GM18873 (cell line): Measurements from ENCODE around the gene STK32B.

ENCODE experiments used
- ATAC-seq: cut with Tn5 transposase; IDR thresholded peaks from one replicate; pipeline ENCODE4 v1.9.1; 2021; ENCODE audit warnings: mild to moderate bottlenecking, moderate library complexity, moderate number of reproducible peaks; ENCODE audit not compliant: unreplicated experiment, low FRiP score

The STK32B gene

DNA sequence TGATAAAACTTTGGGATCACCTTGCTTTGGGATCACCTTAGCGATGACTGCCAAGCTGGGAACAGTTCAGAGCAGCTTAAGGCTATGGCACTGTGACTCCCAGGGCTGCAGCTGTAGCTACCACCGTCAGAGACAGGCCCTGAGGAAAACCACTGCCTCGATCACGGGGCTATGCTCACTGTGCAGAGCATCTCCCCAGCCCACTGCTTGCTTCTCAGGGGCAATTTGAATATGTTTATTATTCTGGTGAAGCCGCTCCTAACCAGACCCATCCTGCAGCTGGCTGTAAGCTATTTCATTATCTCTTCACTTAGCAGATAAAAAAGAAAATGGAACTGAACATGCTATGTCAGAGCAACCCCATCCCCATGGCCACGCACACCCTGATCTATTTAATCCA, 328.6 kb downstream of the STK32B start:
- no peak for ATAC-seq

DNA sequence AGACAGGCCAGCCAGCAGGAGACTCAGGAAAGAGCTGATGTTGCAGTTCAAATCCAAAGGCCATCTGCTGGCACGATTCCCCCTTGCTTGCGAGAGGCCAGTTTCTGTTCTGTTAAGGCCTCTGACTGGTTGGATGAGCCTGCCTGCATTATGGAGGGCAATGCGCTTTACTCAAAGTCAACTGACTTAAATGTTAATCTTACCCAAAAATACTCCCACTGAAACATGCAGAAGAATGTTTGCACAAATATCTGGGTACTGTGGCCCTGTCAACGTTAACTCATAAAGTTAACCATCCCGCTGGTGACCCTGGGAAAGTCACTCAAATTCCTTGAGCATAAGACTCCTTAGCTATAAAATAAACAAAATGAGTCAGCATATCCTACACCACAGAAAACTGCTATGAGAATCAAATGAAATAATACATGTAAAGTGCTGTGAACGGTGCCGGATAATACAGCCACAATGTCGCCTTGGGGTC, 330.7 kb downstream of the STK32B start:
- ATAC-seq, result no peak

DNA sequence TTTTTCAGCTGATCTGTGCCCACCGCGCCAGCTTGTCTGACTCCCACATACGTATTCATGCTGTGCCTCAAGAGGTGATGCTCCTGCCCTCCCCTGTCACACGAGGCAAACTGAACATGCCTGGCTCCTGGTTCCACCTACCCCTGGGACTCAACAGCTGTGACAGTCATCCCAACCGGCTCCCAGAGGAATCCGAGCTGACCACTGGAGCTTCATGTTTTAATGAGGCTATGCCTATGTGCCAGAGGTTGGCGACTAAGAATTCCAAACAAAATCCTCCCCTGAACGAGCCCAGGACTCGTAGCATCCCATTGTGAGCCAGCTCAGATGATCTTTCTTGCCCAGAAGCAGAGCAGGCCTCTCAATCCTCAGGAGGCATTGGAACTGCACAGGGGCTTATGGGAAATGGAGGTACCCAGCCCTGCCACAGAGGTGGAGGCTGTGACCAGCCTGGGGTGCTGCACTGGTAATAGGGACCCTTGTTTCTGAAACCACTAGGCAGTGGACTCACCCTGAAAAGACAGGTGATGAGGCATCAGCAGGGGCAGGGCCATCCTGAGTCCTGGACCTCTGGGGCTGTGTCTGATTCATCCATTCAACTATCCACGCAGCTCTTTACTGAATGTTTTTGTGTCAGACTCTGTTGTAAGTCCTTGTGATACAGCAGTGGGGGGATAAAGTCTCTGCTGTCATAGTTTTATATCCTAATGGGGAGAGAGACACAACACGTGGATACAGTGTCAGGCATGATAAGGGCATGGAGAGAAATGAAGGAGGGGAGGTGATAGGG, 332.1 kb downstream of the STK32B start:
- ATAC-seq, result no peak

DNA sequence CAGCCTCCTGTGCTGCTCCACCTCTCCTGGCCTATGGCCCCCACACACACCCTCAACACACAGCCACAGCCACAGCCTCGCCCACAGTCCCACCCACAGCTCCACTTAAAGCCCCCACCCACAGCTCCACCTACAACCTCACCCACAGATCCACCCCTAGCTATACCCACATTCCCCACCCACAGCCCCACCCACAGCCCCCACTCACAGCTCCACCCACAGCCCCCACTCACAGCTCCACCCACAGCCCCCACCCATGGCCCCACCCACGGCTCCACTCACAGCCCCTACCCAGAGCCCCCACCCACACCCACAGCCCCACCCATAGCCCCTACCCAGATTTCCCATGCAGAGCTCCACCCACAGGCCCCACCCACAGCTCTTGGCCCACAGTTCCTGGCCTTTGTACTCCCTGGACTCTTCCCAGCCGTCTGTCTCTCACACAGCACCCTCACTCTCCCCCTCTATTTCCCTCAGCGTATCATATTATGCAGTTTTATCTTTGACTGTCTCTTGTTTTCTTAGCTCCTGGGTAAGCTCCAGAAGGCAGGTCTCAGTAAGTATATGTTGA, 334.5 kb downstream of the STK32B start:
- no peak for ATAC-seq

DNA sequence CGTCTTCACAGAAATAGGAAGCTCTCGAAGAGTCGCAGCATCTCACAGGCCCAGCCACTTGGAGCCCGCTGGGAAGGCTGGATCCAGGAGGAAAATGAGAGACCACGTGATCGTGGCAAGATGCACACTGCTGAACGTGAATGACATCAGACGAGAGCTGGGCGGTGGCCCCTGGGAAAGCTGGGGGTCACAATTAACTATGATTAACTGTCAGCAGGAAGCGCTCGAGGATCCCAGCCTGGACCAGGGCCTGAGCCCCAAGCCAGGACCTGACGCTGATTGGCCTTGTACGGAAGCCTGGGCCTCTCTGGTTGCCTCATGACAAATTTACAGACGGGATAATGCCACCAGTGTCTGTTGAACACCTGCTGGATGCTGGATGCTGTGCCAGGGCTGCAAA, 335.6 kb downstream of the STK32B start:
- ATAC-seq, result no peak

DNA sequence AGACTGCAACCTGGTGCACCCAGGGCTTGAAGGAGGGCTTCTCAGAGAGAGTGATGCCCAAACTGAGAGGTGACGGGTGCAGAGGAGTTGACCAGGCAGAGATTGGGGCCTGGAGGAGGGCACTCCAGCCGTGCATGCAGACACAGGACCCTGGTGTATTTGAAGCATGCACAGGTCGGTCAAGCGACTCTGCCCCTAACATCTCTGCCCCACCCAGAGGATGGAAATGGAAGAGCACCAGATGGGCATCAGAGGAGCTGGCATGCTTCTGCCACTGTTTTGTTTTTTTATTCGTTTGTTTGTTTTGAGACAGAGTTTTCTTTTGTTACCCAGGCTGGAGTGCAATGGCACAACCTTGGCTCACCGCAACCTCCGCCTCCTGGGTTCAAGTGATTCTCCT, 336.2 kb downstream of the STK32B start:
- no peak for ATAC-seq

DNA sequence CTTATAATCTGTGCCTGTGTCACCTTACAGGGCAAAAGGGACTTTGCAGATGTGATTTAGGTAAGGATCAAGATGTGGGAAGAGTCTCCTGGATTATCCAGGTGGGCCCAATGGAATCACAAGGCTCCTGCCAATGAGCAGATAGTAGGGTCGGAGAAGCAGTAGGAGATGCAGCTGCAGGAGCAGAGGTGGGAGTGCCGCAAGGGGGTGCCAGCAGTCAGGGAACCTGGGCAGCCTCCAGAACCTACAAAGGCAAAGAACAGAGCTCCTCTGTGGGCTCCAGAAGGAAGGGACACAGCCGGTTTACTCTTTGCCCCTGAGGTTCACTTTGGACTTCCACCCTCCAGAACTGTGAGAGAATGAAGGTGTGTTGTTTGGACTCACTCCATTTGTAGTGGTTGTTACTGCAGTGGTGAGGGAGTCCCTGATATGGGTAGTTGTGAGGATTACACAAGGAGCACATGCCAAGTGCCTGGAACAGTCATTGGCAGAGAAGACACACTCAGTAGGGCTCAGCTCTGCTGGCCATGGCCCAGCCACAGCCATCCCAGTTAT, 338.6 kb downstream of the STK32B start:
- no peak for ATAC-seq

DNA sequence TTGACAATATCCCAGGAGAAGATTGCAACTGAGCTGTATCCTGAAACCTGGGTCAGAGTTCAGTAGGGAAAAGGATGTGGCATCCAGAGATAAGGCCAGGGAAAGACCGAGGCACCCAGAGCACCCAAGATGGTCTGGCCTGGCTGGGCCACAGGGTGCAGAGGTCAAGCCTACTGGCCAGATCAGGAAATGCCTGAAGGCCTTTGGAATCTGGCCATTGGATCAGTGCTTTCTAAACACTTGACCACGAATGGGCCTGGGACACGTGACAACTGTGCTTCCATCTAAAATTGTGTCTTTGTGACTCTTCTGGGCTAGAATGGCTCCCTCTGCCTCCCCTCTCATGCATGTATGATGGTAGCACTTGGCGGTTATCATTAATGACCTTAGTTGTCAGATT, 340.2 kb downstream of the STK32B start:
- no peak for ATAC-seq

DNA sequence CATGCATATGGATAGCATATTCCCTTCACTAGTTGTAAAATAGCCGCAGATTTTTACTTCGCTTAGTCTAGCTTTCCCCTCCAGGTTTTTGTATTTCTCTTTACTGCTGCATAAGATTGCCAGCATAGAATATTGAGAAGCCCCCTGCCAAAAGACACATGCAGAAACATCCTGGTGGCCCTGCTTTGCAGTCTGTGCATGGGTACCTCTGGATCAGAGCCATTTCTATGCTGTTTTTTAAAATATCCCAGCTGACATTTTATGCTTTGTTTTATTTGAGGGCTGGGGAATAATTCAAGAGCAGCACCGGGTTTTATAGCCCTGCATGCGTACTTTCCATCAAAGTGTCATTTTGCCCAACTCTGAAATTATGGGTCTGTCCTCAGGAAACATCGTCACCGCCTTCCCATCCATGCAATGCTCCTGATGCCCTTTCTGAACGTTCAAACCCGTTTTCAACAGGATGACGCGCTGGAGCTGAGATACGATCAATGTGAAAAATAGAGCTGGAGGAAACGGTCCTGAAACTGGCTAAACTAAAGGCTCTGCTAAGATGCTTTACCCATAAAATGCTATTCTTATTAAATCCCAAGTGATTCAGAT, 342.7 kb downstream of the STK32B start:
- no peak for ATAC-seq

DNA sequence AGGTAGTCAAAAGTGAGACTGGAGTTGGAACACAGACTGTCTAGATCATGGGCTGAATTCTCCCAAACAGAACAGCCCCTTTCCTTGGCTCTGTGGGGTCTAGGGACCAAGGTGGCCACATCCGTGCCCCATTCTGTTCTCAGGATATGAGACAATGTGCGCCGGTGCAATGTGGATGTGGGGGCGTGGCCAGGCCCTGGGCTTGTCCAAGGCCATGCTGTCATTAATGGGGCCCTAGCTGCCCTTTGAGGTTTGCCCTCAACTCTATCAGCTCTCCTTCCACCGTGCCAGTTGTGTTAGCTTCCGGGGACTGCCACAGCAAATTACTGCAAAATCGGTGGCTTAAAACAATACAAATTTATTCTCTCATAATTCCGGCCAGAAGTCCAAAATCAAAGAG, 344.5 kb downstream of the STK32B start:
- no peak for ATAC-seq

DNA sequence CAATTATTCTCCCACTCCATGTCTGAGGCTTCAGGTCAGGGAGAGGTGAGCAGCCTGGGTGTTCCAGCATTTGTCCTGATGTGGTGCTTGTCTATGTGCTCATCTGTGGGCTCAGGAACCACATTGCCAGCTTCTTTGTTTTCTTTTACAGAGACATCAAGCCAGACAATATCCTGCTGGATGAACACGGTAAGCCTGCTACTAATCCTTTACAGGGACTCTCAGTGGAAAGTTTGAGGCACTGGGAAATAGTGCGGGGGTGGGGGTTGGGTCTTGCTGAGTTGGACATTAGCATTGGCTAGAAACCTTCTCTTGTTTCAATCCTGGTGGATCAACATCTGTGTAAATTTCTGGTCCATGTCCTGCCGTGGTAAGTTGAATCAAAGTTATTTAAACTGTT, 346.8 kb downstream of the STK32B start:
- ATAC-seq, result no peak

DNA sequence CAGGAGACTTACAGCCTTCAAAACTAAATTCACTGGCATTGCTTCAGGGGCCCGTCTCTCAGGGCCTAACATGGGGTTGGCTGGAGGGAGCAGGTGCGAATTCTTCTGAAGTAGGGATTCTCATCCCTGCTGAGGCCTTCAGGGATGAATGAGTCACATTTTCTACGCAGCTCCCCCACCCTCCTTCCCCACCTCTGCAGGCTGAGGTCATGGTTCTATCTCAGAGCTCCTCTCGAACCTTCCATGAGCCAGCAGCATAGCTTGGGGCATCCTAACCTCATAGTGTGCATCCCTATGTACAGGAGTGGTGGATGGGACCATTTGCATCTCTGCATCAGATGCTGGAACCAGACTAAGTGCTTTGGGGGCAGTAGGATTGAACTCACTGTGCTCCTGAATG, 347.8 kb downstream of the STK32B start:
- no peak for ATAC-seq

DNA sequence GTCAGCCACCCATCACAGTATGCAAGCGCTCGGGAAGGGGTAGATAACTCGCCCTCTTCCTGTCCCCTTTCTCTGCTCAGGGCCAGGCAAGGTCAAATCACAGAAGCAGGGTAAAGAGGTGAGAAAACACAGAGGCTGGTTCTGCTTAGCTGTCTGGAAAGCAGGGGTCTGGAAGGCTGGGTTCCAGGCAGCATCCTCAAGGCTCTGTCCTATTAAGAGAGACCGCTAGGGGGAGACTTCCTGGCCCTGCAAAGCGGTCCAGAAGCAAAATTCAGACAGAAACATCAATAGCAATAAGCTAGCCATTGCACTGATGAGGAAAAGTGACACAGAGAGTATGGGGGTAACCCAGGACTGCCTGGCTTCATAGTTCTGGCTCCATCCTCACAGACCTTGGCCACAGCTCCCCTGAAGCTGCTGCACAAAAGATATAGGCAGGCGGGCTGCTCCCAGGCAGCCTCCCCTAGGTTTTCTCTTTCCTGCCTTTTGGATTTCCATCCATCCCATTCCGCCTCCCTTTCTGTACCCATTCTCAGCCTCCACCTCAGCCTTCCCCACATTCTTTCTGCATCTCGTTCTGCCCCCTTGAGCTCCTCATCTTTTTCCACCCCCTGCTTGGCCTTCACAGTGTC, 348.6 kb downstream of the STK32B start:
- ATAC-seq, result no peak

DNA sequence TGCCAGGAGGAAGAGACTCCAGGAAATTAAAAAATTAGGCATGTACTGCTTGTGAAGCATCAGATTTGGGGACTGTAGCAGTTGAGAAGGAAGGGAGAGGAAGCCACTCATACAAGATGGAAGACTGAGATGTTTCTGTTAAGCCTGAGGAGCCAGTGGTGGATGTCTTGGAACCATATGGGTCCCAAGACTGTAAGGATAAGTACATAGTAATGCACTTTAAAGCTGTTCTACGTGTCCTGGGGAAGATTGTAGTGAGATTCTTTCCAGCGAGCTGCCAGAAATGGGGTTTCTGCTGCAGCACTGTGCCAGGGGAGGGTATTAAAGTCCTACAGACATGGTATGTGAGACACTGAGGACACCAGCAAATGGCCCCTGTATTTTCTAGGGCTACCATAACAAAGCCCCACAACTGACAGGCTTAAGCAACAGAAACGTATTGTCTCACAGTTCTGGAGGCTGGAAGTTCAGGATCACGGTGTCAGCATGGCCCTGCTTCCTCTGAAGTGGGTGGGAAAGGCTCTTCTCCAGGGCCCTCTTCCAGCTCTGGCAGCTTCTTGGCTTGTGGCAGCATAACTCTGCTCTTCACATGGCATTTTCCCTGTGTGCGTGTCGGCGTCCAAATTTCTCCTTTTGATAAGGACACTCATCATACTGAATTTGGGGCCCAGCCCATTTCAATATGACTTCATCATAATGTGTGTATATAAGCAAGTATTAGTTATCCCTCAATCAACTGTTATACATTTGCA, 352.6 kb downstream of the STK32B start:
- ATAC-seq, result no peak

DNA sequence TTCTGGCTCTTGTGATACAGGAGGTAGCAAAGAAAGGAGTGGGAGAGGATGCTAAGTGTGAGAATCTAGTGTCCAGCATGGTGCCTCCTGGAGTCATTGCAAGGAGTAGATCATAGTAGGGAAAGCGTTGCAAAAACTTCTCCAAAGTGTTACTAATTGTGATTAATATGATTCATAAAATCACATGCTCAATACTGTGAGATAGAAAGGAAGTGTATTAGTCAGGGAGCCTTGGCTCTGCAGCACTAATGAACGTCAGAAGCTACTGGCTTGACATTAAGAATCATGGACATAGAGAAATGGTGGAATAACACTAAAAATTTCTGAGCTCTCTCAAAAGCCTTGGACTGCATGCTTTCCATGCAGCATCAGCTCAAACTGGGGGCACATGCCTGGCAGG, 358.0 kb downstream of the STK32B start:
- no peak for ATAC-seq

DNA sequence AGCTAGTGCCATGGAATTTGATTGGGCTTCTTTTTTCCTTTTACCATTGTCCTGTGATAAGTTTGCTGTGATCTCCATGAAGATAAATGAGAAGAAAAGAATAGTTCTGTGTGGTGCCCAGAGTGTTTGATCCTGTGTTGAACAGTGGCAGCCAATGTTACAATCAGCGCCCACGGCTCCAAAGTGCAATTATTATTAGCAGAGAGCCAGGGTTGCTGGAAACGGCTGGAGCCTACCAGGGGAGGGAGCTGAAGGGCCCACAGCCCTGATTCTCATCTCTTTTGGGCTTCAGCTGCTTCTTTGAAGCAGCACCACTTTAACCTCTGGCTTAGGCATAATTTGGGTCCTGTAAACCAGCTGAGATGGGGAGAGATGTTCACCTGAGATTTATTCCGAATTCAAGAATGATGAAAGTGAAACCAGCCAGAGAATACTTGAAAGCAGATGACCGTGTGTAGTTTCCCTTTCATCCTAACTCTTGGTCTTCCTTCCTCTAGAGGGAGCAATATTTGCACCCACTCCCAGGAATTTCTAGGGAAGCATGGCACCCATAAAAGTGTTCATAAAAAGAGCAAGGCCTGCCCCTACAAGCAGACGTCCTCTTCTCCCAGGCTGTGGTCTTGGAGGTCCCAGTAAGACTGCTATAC, 358.8 kb downstream of the STK32B start:
- no peak for ATAC-seq

DNA sequence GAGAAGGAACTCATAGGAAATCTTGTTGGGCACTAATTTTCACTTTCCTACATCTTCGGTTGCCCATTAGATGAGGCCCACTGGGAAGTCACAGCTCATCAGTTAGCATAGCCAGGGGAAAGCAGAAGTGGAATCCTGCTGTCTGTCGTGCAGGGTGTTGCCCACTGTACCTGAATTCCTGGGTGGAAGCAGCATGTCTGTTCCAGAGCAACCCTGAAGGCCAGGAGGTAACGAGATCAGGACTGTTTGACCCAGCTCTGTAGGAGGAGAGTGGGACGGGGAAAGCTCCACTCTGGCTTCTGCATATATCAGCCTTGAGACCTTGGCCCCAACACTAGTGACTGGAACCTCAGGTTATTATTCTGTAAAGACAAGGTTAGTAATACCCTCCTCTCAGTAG, 361.0 kb downstream of the STK32B start:
- no peak for ATAC-seq

DNA sequence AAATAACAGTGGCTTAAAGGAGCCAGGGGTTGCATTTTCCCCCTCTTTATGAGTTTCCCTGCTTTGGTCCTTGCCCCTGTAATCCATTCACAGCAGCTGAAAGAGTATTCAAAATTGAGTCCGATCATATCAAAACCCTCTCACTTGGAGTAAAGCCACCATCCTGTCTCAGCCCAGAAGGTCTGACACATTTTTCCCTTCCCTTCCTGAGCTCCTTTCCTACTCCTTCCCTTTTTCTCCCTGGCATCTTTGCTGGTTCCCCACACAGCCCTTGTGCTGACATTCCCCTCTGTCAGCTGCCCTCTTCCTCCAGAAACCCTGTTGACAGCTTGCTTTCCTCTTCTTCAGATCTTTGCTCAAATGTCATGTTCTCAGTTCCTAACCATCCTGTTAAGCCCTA, 361.5 kb downstream of the STK32B start:
- no peak for ATAC-seq

DNA sequence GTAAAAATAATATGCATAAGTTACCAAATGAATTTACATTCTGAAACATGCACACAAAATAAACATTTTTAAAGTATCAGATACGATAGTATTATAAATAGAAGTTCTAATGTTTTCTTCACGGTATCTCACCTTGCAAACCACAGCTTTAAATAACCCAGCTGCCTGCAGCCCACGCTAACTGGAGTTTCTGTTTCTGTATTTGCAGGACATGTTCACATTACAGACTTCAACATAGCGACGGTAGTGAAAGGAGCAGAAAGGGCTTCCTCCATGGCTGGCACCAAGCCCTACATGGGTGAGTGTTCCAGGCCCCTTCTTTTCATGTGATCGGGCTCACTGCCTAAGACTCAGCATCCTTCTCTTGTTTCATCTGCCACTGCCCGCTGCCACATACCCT, 365.4 kb downstream of the STK32B start:
- no peak for ATAC-seq

DNA sequence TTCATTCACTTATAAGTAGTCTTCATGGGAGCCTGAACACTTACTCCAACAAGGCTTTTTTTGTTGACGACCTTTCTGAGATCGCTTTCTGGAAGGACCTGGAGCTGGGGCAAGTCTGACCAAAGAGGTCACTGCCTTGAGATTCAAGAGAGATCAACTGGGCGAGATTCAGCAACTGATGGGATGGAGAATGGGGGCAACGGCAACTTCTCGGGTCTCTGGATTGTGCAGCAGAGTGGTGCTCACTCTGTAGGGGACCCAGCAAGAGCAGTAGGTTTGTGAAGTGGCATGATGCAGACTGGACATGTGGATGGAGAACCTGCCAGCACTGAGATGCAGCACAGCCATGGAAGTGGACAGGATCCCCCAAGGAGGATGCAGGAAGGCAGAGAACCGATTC, 369.0 kb downstream of the STK32B start:
- ATAC-seq, result no peak
